Right lobe of liver (tissue), 4 donors: ENCODE measurements around the gene GALNT12.

Experiments
- CTCF ChIP-seq, 4 donors: fragments of 200-600 bp in 3 of 4; fragments of 450-650 bp in 1 of 4; IDR thresholded peaks; one replicate each; pipeline versions ENCODE4 v1.5.1 to v1.8.0; 2016 to 2022; ENCODE audit warnings: antibody characterized with exemption in 4 of 4, mild to moderate bottlenecking in 2 of 4
- POLR2A ChIP-seq: fragments of 450-650 bp; IDR thresholded peaks from one replicate; pipeline ENCODE4 v1.6.1; 2017; ENCODE audit warnings: antibody characterized with exemption, mild to moderate bottlenecking
- donor health status: DM: no; HTN: no; CAD: no.
- donor health status: DM: no; HTN: no; CAD: no.
- donor health status: DM: no; HTN: yes; CAD: no.

DNA sequence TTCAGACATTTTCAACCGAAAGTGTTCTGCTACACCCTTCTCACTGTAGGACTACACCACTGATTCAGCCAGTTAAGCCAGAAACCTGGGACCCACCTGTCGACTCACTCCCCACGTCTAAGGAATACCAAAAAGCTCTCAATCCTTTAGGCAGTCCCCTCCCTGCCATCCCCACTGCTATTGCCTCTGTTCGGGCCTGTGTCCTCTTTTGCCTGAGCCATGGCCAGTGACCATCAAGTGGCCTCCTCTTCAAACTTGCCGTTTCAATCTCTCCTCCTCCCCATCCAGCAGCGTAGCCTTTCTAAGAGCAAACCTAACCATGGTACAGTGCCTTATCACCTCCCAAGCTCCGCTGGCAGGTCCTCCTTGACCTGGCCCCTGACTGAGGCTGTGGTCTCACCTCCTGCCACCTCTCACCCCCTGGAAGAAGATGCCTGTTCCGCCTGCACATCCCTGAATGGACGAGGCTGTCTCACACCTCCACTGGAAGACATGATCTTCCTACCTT is 64.1 kb downstream of the GALNT12 start:
- TF ChIP-seq CTCF (IDR thresholded peaks at IDR 0.05), result no peak
- TF ChIP-seq POLR2A, result no peak
